ENCODE results near the gene PCSK9. TPM values are rescaled to one million over a fixed set of nuclear protein-coding genes. Genes with fewer than 3 reads are reported as not detected.

Gene PCSK9
- total and polyA plus RNA-seq, 2 of the 4 experiments (the other 2 are of a cell fraction) = under 0.01 to 0.17 TPM

DNA sequence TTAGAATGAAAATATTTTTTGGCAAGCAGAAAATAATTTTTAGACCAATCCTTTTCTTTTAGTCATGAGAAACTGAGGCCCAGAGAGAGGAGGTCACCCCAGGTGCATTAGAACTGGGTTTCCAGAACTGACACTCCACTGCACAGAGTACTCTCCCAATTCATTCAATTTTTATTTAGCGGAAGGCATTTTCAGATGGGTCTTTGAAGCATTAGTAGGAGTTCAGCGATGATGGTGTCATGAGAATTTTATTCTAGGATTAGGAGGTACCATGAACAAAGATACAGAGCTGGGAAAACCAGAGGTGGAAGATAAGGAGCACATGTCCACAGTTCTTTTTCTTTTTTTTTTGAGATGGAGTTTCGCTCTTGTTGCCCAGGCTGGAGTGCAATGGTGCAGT, 2.3 kb downstream of the PCSK9 start:
- H3K27me3 ChIP-seq (ENCODE audit: control insufficient read depth, insufficient read depth, low read length) = peaks cover 81% of the 10 kb centered on the region
- H3K9me1 ChIP-seq (ENCODE audit: insufficient read depth, low read length) = 0 out of 2 replicates have a peak, but pooled peaks cover 3% of the 10 kb centered on the region
- H3K4me3 ChIP-seq (ENCODE audit: insufficient read depth, low read depth, low read length) = no peak overlapping the region
- no peak overlapping the region for H3K27ac ChIP-seq (ENCODE audit: insufficient read depth, low read length)
- no peak overlapping the region for H3K4me2 ChIP-seq (ENCODE audit: low read depth, low read length)
- intact Hi-C loops (cut with micrococcal nuclease) = no loop called here
- in situ Hi-C loops (cut with MboI; ENCODE audit: low sequenced_read_pairs) = no loop called here
- ATAC-seq (ENCODE audit: low read depth) = no peak
- dilution Hi-C loops (cut with HindIII; ENCODE audit: low sequenced_read_pairs, unreplicated experiment) = no loop called here
- no peak overlapping the region for H3K18ac ChIP-seq (ENCODE audit: low read depth, low read length)
- no peak overlapping the region for H4K8ac ChIP-seq (ENCODE audit: low read depth in 2 of 2, low read length in 2 of 2)
- CTCF ChIA-PET = no interaction called here
- H2AK5ac ChIP-seq (ENCODE audit: low read depth, low read length) = no peak overlapping the region
- H4K91ac ChIP-seq (ENCODE audit: insufficient read depth, low read depth, low read length) = no peak overlapping the region
- no peak overlapping the region for H4K5ac ChIP-seq (ENCODE audit: low read depth, low read length)
- WGBS, 2 experiments (ENCODE audit: extremely low coverage in 2 of 2, insufficient read length in 1 of 2) = no CpG with 5 or more reads among the region's 3 CpGs
- H4K20me1 ChIP-seq (ENCODE audit: insufficient read depth, low read length) = 0 out of 2 replicates have a peak, but pooled peaks cover 4% of the 10 kb centered on the region
- H2AFZ ChIP-seq (replicated peaks; ENCODE audit: low read length, poor library complexity) = no peak overlapping the region
- TF ChIP-seq RFX5 (IDR thresholded peaks at IDR 0.05; ENCODE audit: low read depth, low read length) (no peak), BHLHE40 (IDR thresholded peaks at IDR 0.05; ENCODE audit: low read depth, low read length) (no peak), NFE2L2 (IDR thresholded peaks at IDR 0.05; ENCODE audit: low read depth, low read length) (no peak), MAZ (IDR thresholded peaks at IDR 0.05; ENCODE audit: borderline replicate concordance, low read depth, low read length) (no peak), POLR2A (IDR thresholded peaks at IDR 0.05; ENCODE audit: low read depth, low read length) (no peak), CHD1 (IDR thresholded peaks at IDR 0.05; ENCODE audit: low read depth, low read length) (no peak), MAFK (IDR thresholded peaks at IDR 0.05; ENCODE audit: low read depth, low read length) (no peak), SMC3 (IDR thresholded peaks at IDR 0.05; ENCODE audit: low read depth, low read length) (no peak), ELK1 (IDR thresholded peaks at IDR 0.05; ENCODE audit: borderline replicate concordance, low read depth, low read length) (no peak), MXI1 (IDR thresholded peaks at IDR 0.05; ENCODE audit: borderline replicate concordance, low read depth, low read length) (no peak), FOS (IDR thresholded peaks at IDR 0.05; ENCODE audit: low read depth, low read length) (no peak), RAD21 (IDR thresholded peaks at IDR 0.05; ENCODE audit: low read length) (no peak), RCOR1 (IDR thresholded peaks at IDR 0.05; ENCODE audit: insufficient replicate concordance, low read length) (no peak), CEBPB (IDR thresholded peaks at IDR 0.05; ENCODE audit: low read depth, low read length) (no peak)
- TF ChIP-seq, protein P1, sequence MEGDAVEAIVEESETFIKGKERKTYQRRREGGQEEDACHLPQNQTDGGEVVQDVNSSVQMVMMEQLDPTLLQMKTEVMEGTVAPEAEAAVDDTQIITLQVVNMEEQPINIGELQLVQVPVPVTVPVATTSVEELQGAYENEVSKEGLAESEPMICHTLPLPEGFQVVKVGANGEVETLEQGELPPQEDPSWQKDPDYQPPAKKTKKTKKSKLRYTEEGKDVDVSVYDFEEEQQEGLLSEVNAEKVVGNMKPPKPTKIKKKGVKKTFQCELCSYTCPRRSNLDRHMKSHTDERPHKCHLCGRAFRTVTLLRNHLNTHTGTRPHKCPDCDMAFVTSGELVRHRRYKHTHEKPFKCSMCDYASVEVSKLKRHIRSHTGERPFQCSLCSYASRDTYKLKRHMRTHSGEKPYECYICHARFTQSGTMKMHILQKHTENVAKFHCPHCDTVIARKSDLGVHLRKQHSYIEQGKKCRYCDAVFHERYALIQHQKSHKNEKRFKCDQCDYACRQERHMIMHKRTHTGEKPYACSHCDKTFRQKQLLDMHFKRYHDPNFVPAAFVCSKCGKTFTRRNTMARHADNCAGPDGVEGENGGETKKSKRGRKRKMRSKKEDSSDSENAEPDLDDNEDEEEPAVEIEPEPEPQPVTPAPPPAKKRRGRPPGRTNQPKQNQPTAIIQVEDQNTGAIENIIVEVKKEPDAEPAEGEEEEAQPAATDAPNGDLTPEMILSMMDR (conservative IDR thresholded peaks at IDR 0.05; ENCODE audit: low read depth, low read length) = no peak
- TF ChIP-seq, protein P2, sequence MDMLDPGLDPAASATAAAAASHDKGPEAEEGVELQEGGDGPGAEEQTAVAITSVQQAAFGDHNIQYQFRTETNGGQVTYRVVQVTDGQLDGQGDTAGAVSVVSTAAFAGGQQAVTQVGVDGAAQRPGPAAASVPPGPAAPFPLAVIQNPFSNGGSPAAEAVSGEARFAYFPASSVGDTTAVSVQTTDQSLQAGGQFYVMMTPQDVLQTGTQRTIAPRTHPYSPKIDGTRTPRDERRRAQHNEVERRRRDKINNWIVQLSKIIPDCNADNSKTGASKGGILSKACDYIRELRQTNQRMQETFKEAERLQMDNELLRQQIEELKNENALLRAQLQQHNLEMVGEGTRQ (IDR thresholded peaks at IDR 0.05; ENCODE audit: low read depth, low read length) = no peak
- H3K9ac ChIP-seq (ENCODE audit: low read depth, low read length) = no peak overlapping the region
- H2BK120ac ChIP-seq (ENCODE audit: low read depth, low read length) = no peak overlapping the region
- no peak for DNase-seq
- H3K36me3 ChIP-seq (ENCODE audit: control insufficient read depth, insufficient read depth, low read length) = no peaks in the 10 kb centered on the region
- BruUV-seq (replicated peaks) = no TSS peak
- no peak overlapping the region for H2BK15ac ChIP-seq (ENCODE audit: low read depth, low read length)
- H3K14ac ChIP-seq (replicated peaks; ENCODE audit: low read depth, low read length) = no peak overlapping the region
- POLR2A ChIA-PET (ENCODE audit: unreplicated experiment) = no interaction called here
- H3K4ac ChIP-seq (ENCODE audit: low read depth, low read length) = no peak overlapping the region
- H3K9me3 ChIP-seq (ENCODE audit: control insufficient read depth, insufficient read depth, low read length) = no peaks in the 10 kb centered on the region
- H2BK5ac ChIP-seq (ENCODE audit: low read depth, low read length, poor library complexity, severe bottlenecking) = no peak overlapping the region
- H3K56ac ChIP-seq (ENCODE audit: extremely low read depth, insufficient read depth, low read length) = no peak overlapping the region
- H2AK9ac ChIP-seq (replicated peaks; ENCODE audit: low read depth, low read length, poor library complexity) = no peak overlapping the region
- H3K4me1 ChIP-seq (ENCODE audit: control insufficient read depth, insufficient read depth, low read length) = peaks cover 2% of the 10 kb centered on the region; the same call in 1 of the 2 replicates
- H3K23ac ChIP-seq (ENCODE audit: low read depth, low read length) = no peak overlapping the region
- no peak overlapping the region for H2BK20ac ChIP-seq (ENCODE audit: low read depth, low read length)
- no peaks in the 10 kb centered on the region for H3K79me1 ChIP-seq (ENCODE audit: low read depth in 1 of 2, low read length in 2 of 2)

Measured in IMR-90 (cell line).